ENCODE results near the gene IER2. TPM values are rescaled to one million over a fixed set of nuclear protein-coding genes. Genes with fewer than 3 reads are reported as not detected.
"Not testable (repeated sequence)": the region's sequence is repeated elsewhere in the genome, so short reads cannot be mapped to it uniquely, and the experiment has no call there.

The IER2 gene
- total RNA-seq, 1 experiment from 2014 or later: 42.6 TPM

GRCh38 chr19:13190781-13191540, 40.8 kb downstream of the IER2 start:
- DNase-seq (ENCODE audit: low read depth): no peak

DNA sequence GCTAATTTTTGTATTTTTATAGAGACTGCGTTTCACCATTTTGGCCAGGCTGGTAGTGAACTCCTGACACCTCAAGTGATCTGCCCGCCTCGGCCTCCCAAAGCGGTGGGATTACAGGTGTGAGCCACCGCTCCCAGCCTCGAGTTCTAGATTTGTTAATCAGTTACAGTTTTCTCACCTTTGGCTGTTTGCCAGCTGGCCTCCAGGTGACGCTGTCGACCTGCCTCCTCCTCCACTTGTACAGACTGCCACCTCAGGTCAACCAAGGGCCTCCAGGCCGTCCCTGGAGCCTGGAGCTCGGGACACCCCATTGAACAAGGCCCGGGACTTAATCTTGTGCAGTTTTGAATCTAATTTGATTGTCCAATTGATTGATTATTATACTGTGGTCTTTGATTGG, 45.5 kb downstream of the IER2 start:
- no peak for DNase-seq (ENCODE audit: low read depth)

DNA sequence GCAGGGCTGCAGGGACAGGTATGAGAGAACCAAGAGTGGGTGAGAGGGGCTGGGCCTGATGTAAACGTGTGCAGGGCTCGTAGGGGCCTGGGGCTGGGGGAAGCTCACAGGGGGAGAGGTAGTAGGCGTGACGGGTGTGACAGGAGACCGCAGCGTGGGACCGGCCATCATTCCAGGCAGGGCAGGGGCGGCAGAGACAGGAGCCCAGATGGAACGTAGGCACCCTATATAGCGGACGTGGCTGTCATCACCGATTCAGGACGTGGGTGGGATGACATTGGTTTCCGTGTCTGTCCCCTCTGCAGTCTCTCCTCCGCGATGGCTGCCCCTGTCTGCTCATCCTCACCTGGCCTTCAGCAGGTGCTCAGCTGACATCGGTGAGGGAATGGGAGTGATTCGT, 48.4 kb downstream of the IER2 start:
- no peak for DNase-seq (ENCODE audit: low read depth)

- not testable (repeated sequence) for DNase-seq (ENCODE audit: low read depth)
These were observed 51.9 kb downstream of the IER2 start for GRCh38 chr19:13202112-13202511.

Other genes starting within 250 kb of the IER2 start
- 0.24 TPM in 1 of 2 replicates, not detected in the other for gene SYCE2, start 231.1 kb upstream of the IER2 start, total RNA-seq (2014; rRNA removed; shearing (Covaris generic))
- gene FARSA, start 216.7 kb upstream of the IER2 start, total RNA-seq (2014; rRNA removed; shearing (Covaris generic)): 192 and 239 TPM in 2 replicates
- gene CALR, start 211.8 kb upstream of the IER2 start, total RNA-seq (2014; rRNA removed; shearing (Covaris generic)): 1,453 and 1,684 TPM in 2 replicates
- gene RAD23A, start 204.5 kb upstream of the IER2 start, total RNA-seq (2014; rRNA removed; shearing (Covaris generic)): 178 and 212 TPM in 2 replicates
- gene GADD45GIP1, start 193.2 kb upstream of the IER2 start, total RNA-seq (2014; rRNA removed; shearing (Covaris generic)): 75.2 and 77.3 TPM in 2 replicates
- gene DAND5, start 180.8 kb upstream of the IER2 start, total RNA-seq (2014; rRNA removed; shearing (Covaris generic)): 0.17 and 0.31 TPM in 2 replicates
- 12.4 and 21.7 TPM in 2 replicates for gene NFIX, start 154.9 kb upstream of the IER2 start, total RNA-seq (2014; rRNA removed; shearing (Covaris generic))
- gene LYL1, start 47.6 kb upstream of the IER2 start, total RNA-seq (2014; rRNA removed; shearing (Covaris generic)): not detected in 2 replicates
- gene TRMT1, start 33.7 kb upstream of the IER2 start, total RNA-seq (2014; rRNA removed; shearing (Covaris generic)): 56.0 and 56.6 TPM in 2 replicates
- 126 and 181 TPM in 2 replicates for gene NACC1, start 32.1 kb upstream of the IER2 start, total RNA-seq (2014; rRNA removed; shearing (Covaris generic))
- gene STX10, start within 50 bp of the IER2 start, total RNA-seq (2014; rRNA removed; shearing (Covaris generic)): 109 and 122 TPM in 2 replicates

Data from HT1080 (cell line).